Esophagus muscularis mucosa (tissue), 4 donors: Measurements from ENCODE around the gene PPP1R18. TPM values are rescaled to one million over a fixed set of nuclear protein-coding genes. Genes with fewer than 3 reads are reported as not detected.
A peak's percentile ranks its signal among the peaks of the same experiment; 100 is the strongest.

ENCODE experiments used
- DNase-seq: peaks from one replicate; pipeline ENCODE4 v3.0.0-alpha.2; 2017; ENCODE audit errors: extremely low spot score
- H3K27ac ChIP-seq, 4 donors: fragments of 200-600 bp; sonication (generic); replicated peaks in 1 of 4; 1 replicate in 3 of 4; 2 replicates in 1 of 4; pipeline ENCODE4 v1.5.1; 2016 to 2019; ENCODE audit warnings: mild to moderate bottlenecking in 1 of 4
- H3K27me3 ChIP-seq, 4 donors: fragments of 200-600 bp; sonication (generic); one replicate each; pipeline versions ENCODE4 v1.5.1 to v1.6.0; 2016 to 2019
- H3K36me3 ChIP-seq, 4 donors: fragments of 200-600 bp; sonication (generic); one replicate each; pipeline ENCODE4 v1.5.1; 2016 to 2019
- H3K4me1 ChIP-seq, 4 donors: fragments of 200-600 bp; sonication (generic); one replicate each; pipeline ENCODE4 v1.5.1; 2016 to 2019
- H3K4me3 ChIP-seq, 4 donors: fragments of 200-600 bp; sonication (generic); 1 replicate in 2 of 4; 2 replicates in 2 of 4; pipeline ENCODE4 v1.5.1; 2016 to 2019; ENCODE audit warnings: mild to moderate bottlenecking in 4 of 4, moderate library complexity in 1 of 4
- H3K9me3 ChIP-seq, 4 donors: fragments of 200-600 bp; sonication (generic); 1 replicate in 3 of 4; 2 replicates in 1 of 4; pipeline ENCODE4 v1.5.1; 2016 to 2019
- EP300 ChIP-seq: sonication (generic); formaldehyde crosslinking; IDR thresholded peaks from one replicate; pipeline ENCODE4 v1.6.1; 2017; ENCODE audit warnings: antibody characterized with exemption
- POLR2A ChIP-seq: fragments of 450-650 bp; IDR thresholded peaks from one replicate; pipeline ENCODE4 v1.6.1; 2017; ENCODE audit warnings: antibody characterized with exemption, moderate library complexity, mild to moderate bottlenecking, low read depth
- POLR2AphosphoS5 ChIP-seq, 2 donors: sonication (generic); formaldehyde crosslinking; IDR thresholded peaks; one replicate each; pipeline ENCODE4 v1.6.1; 2017; ENCODE audit warnings: antibody characterized with exemption in 2 of 2
- WGBS: methylation state at CpG from one replicate; pipeline ENCODE4 v1.1.5; 2018; 5-methylcytosine and 5-hydroxymethylcytosine counted together
- intact Hi-C: fragments of 100-400 bp; cut with DNase I; formaldehyde crosslinking; loops from one replicate; pipeline ENCODE4 v1.15.1; 2023
- total RNA-seq, 4 donors: library from RNA; depleted of rRNA; stranded (reverse); fragments of >200 nt; gene quantifications; one replicate each; pipeline versions ENCODE4 v1.1.0 to v1.2.1, GENCODE V29; 2016
- TF ChIP-seq, protein P1 (sequence below), 3 experiments: fragments of 200-600 bp in 2 of 3; fragments of 450-650 bp in 1 of 3; sonication (generic) in 2 of 3; IDR thresholded peaks; one replicate each; pipeline ENCODE4 v1.5.1; 2017 to 2019; ENCODE audit warnings: antibody characterized with exemption in 3 of 3, mild to moderate bottlenecking in 2 of 3, moderate library complexity in 1 of 3

Gene PPP1R18
- total RNA-seq, 4 donors from 2014 or later: 39.5 to 104 (median 59.8) TPM

DNA sequence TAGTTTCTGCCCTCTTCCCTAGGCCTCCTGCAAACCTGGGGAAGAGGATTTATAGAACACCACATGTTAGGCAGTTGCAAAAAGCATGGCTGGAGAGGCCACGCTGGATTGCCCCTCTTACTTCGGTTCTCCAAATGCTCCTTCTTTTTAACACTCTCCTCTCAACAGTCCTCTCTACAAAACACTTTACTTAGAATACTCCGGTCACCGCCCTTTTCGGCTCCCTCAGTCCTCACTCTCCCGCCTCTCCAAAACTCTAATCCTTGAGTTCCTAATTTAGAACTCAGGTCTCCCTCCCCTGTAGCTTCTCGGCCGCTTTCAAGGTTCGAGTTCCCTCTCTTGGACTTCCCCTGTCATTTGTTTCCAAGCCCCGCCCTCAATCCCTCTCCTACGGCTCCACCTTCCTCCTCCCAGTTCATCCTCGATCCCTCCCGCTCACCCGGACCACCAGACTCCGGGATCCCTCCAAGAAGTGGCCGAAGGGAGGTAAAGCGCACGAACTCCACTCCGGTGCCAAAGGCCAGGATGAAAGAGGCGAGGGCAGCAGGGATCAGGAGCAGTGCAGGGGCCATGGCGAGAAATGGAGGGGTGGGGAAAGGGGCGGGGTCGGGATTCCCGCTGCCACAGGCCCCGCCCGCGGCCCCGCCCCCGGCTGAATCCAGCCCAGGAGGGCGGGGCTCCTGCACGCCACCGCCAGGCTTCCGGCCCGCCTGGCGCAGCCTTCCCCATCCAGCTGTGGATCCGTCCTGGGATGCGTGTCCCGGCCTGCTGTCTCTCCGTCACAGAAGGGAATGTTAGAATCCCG lies 4.2 kb upstream of the PPP1R18 start, which contains the start of gene NRM:
Gene NRM (minus strand): TSS at position 582 of the 805 bp plus-strand sequence. CDS start 10 bp downstream, at position 572.
- intact Hi-C loops: no loop called here
- peak; percentile 97 for DNase-seq
- Histone ChIP-seq H3K9me3 (no peaks in the 10 kb centered on the region), H3K27me3 (no peaks in the 10 kb centered on the region), H3K27ac (peak within 1 kb of the TSS; percentile 95 to 99 (median 97)), H3K4me3 (peak within 1 kb of the TSS; percentile 70 to 77 (median 72)), H3K36me3 (no peaks in the 10 kb centered on the region), H3K4me1 (peaks cover 32 to 56% (median 48%) of the 10 kb centered on the region in 4 donors)
- TF ChIP-seq POLR2AphosphoS5 (IDR thresholded peaks at IDR 0.05): peak; percentile 76 to 88
- no peak for TF ChIP-seq EP300
- whole genome bisulfite sequencing: under 1% methylated on average over 31 of the region's 40 CpGs

DNA sequence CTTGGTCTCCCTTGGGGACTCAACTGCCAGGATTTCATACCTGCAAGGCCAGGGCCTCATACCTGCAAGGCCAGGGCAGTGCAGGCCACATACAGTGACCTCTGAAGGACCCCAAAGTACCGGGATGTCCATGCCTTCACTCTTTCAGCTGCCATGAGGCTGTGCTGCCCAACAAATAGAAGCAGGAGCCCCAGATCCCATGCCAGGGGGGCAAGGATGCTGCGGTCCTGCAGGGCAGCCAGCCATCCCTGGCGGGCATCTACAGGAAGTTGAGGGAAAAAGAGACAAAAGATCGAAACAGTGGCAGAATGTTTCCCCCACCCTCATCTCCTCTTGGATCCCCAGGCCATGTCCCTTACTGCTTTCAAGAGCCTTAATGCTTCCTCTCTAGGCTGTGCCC lies 3.5 kb upstream of the PPP1R18 start:
- Histone ChIP-seq H3K36me3 (no peaks in the 10 kb centered on the region), H3K4me1 (peaks cover 33 to 56% (median 52%) of the 10 kb centered on the region in 4 donors), H3K27ac (peak overlapping the region; percentile 95 to 99 (median 97)), H3K4me3 (peak overlapping the region; percentile 70 to 77 (median 72)), H3K27me3 (no peaks in the 10 kb centered on the region), H3K9me3 (no peaks in the 10 kb centered on the region)
- WGBS: 8% methylated on average over 4 of the region's 4 CpGs
- DNase-seq: no peak
- TF ChIP-seq, protein P1, sequence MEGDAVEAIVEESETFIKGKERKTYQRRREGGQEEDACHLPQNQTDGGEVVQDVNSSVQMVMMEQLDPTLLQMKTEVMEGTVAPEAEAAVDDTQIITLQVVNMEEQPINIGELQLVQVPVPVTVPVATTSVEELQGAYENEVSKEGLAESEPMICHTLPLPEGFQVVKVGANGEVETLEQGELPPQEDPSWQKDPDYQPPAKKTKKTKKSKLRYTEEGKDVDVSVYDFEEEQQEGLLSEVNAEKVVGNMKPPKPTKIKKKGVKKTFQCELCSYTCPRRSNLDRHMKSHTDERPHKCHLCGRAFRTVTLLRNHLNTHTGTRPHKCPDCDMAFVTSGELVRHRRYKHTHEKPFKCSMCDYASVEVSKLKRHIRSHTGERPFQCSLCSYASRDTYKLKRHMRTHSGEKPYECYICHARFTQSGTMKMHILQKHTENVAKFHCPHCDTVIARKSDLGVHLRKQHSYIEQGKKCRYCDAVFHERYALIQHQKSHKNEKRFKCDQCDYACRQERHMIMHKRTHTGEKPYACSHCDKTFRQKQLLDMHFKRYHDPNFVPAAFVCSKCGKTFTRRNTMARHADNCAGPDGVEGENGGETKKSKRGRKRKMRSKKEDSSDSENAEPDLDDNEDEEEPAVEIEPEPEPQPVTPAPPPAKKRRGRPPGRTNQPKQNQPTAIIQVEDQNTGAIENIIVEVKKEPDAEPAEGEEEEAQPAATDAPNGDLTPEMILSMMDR (IDR thresholded peaks at IDR 0.05): no peak
- TF ChIP-seq POLR2A (no peak), POLR2AphosphoS5 (IDR thresholded peaks at IDR 0.05) (no peak), EP300 (no peak)
- intact Hi-C loops: loop anchor here (10.0 kb wide), 1 partner anchor 195 kb away; the partner anchor contains the start of gene DDR1

DNA sequence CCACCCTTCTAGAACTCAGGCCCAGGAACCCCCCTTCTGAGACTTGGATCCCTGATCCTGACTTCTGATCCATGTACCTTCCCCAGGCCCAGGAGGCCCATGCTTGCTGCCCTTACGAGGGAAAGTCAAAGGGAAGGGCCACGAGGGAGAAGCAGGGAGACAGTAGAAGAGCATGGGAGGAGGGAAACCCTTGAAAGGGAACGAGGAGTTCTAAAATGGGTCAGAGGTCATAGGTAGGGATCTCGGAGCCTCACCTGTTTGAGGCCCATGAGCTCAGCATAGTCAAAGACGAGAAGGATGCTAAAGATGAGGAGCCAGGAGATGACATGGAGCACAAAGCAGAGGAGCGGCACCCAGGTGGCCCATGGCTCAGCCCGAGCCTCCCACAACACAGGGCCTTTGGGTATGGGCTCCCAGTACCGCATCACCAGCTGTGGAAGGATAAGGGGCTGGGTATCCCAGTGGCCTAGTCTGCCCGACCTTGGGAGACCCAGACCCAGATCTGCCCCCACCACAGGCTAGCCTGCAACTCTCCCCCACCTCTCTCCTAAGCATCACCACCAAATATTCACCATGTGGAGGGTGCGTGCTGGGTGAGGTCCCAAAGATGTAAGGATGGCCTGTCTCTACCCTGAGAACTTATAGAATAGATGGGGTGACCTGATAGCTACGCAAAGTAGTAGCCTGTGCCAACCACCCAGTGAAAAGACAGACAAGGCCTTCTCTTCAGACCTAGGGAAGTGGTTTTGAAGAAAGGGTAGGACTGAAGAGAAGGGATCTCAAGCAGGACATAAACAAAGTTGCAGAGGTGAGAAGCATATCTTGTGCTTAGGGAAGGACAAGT lies 2.8 kb upstream of the PPP1R18 start:
- Histone ChIP-seq H3K4me3 (peak overlapping the region in 2 of 4 donors; percentile 70 to 93), H3K4me1 (peaks cover 37 to 62% (median 58%) of the 10 kb centered on the region in 4 donors), H3K27me3 (no peaks in the 10 kb centered on the region), H3K36me3 (peaks cover 0 to 4% (median 0%) of the 10 kb centered on the region in 4 donors), H3K27ac (peak overlapping the region; percentile 95 to 99 (median 97)), H3K9me3 (no peaks in the 10 kb centered on the region)
- intact Hi-C loops: loop anchor here (10.0 kb wide), 1 partner anchor 196 kb away; the partner anchor contains the start of gene DDR1
- no peak for DNase-seq
- no peak for TF ChIP-seq EP300
- no peak for TF ChIP-seq POLR2AphosphoS5 (IDR thresholded peaks at IDR 0.05)
- no peak for TF ChIP-seq POLR2A
- TF ChIP-seq, protein P1 (IDR thresholded peaks at IDR 0.05): no peak
- WGBS: 75% methylated on average over 11 of the region's 11 CpGs

DNA sequence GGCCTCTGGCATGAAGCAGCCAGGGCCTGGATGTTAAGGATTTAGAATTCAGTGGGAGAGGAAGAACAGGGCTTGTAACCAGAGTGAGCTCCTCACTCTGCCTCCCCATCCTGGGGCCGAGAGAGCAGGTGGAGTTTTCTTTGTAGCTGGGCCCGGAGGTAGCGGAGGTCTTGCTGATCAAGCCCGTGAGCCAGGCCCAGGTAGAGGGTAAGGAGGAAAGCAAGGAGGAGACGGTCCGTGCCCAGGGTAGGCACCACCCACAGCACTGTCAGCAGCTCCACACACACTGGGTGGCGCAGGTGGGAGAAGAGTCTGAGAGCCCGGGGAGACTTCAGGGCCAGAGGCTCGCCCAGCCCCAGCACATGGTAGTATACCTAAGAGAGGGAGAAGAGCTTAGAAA lies 2.1 kb upstream of the PPP1R18 start:
- WGBS: 79% methylated on average over 9 of the region's 9 CpGs
- Histone ChIP-seq H3K4me3 (peak overlapping the region in 3 of 4 donors; percentile 70 to 93 (median 74)), H3K4me1 (peaks cover 38 to 69% (median 65%) of the 10 kb centered on the region in 4 donors), H3K27ac (peak overlapping the region; percentile 95 to 99 (median 97)), H3K9me3 (no peaks in the 10 kb centered on the region), H3K36me3 (peaks cover 0 to 4% (median 0%) of the 10 kb centered on the region in 4 donors), H3K27me3 (no peaks in the 10 kb centered on the region)
- intact Hi-C loops: loop anchor here (10.0 kb wide), 1 partner anchor 196 kb away; the partner anchor contains the start of gene DDR1
- DNase-seq: no peak
- TF ChIP-seq EP300 (no peak), POLR2AphosphoS5 (IDR thresholded peaks at IDR 0.05) (no peak), POLR2A (no peak)
- TF ChIP-seq, protein P1 (IDR thresholded peaks at IDR 0.05): no peak
